ENCODE results near the gene MS4A6E.
"Not testable (repeated sequence)": the region's sequence is repeated elsewhere in the genome, so short reads cannot be mapped to it uniquely, and the experiment has no call there.

MS4A6E gene

GRCh38 chr11:60349990-60350389 lies 22.9 kb downstream of the MS4A6E start:
- no peak overlapping the region for H3K4me3 ChIP-seq (ENCODE audit: low read depth, low read length)
- peak; percentile 36 for DNase-seq (ENCODE audit: low read depth)
- TF ChIP-seq, protein P1, sequence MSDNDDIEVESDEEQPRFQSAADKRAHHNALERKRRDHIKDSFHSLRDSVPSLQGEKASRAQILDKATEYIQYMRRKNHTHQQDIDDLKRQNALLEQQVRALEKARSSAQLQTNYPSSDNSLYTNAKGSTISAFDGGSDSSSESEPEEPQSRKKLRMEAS (IDR thresholded peaks at IDR 0.05; ENCODE audit: low read depth, low read length) = no peak
- no peak for TF ChIP-seq MYC (IDR thresholded peaks at IDR 0.05; ENCODE audit: low read depth, low read length)
- no peak for TF ChIP-seq POLR2A (IDR thresholded peaks at IDR 0.05; ENCODE audit: extremely low read depth, insufficient read length)
- TF ChIP-seq, protein P2, sequence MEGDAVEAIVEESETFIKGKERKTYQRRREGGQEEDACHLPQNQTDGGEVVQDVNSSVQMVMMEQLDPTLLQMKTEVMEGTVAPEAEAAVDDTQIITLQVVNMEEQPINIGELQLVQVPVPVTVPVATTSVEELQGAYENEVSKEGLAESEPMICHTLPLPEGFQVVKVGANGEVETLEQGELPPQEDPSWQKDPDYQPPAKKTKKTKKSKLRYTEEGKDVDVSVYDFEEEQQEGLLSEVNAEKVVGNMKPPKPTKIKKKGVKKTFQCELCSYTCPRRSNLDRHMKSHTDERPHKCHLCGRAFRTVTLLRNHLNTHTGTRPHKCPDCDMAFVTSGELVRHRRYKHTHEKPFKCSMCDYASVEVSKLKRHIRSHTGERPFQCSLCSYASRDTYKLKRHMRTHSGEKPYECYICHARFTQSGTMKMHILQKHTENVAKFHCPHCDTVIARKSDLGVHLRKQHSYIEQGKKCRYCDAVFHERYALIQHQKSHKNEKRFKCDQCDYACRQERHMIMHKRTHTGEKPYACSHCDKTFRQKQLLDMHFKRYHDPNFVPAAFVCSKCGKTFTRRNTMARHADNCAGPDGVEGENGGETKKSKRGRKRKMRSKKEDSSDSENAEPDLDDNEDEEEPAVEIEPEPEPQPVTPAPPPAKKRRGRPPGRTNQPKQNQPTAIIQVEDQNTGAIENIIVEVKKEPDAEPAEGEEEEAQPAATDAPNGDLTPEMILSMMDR (IDR thresholded peaks at IDR 0.05; ENCODE audit: low read depth, low read length) = no peak

- TF ChIP-seq, protein P1 (IDR thresholded peaks at IDR 0.05; ENCODE audit: low read depth, low read length) = no peak
- TF ChIP-seq POLR2A (IDR thresholded peaks at IDR 0.05; ENCODE audit: extremely low read depth, insufficient read length) (no peak), MYC (IDR thresholded peaks at IDR 0.05; ENCODE audit: low read depth, low read length) (no peak)
- TF ChIP-seq, protein P2 (IDR thresholded peaks at IDR 0.05; ENCODE audit: low read depth, low read length) = no peak
- DNase-seq (ENCODE audit: low read depth) = no peak
- H3K4me3 ChIP-seq (ENCODE audit: low read depth, low read length) = no peak overlapping the region
These were observed 30.7 kb downstream of the MS4A6E start for GRCh38 chr11:60357771-60358170.

- H3K4me3 ChIP-seq (ENCODE audit: low read depth, low read length) = no peak overlapping the region
- DNase-seq (ENCODE audit: low read depth) = no peak
- TF ChIP-seq, protein P2 (IDR thresholded peaks at IDR 0.05; ENCODE audit: low read depth, low read length) = no peak
- TF ChIP-seq POLR2A (IDR thresholded peaks at IDR 0.05; ENCODE audit: extremely low read depth, insufficient read length) = no peak
These were observed 33.6 kb downstream of the MS4A6E start for GRCh38 chr11:60360621-60361020.

DNA sequence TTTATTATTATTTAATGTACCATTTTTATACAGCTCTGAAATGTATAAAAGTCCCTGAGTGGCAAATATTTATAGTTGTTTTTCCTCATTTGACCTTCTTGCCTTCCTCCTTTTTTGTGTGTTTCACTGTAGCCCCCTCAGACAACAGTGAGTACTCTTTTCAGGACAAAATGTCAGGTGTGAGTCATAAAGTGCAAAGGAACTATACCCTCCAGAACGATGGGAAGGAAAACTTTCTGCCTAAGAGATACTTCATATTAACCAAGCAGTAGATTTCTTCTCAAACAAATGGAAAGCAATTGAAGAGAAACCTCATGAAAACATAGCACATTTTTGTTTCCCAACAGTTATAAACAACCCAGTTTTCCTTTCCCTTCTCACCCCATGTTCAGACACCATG lies 35.2 kb downstream of the MS4A6E start:
- DNase-seq (ENCODE audit: low read depth) = no peak
- no peak overlapping the region for H3K4me3 ChIP-seq (ENCODE audit: low read depth, low read length)
- no peak for TF ChIP-seq MYC (IDR thresholded peaks at IDR 0.05; ENCODE audit: low read depth, low read length)
- no peak for TF ChIP-seq POLR2A (IDR thresholded peaks at IDR 0.05; ENCODE audit: extremely low read depth, insufficient read length)
- TF ChIP-seq, protein P2 (IDR thresholded peaks at IDR 0.05; ENCODE audit: low read depth, low read length) = no peak
- TF ChIP-seq, protein P1 (IDR thresholded peaks at IDR 0.05; ENCODE audit: low read depth, low read length) = no peak

DNA sequence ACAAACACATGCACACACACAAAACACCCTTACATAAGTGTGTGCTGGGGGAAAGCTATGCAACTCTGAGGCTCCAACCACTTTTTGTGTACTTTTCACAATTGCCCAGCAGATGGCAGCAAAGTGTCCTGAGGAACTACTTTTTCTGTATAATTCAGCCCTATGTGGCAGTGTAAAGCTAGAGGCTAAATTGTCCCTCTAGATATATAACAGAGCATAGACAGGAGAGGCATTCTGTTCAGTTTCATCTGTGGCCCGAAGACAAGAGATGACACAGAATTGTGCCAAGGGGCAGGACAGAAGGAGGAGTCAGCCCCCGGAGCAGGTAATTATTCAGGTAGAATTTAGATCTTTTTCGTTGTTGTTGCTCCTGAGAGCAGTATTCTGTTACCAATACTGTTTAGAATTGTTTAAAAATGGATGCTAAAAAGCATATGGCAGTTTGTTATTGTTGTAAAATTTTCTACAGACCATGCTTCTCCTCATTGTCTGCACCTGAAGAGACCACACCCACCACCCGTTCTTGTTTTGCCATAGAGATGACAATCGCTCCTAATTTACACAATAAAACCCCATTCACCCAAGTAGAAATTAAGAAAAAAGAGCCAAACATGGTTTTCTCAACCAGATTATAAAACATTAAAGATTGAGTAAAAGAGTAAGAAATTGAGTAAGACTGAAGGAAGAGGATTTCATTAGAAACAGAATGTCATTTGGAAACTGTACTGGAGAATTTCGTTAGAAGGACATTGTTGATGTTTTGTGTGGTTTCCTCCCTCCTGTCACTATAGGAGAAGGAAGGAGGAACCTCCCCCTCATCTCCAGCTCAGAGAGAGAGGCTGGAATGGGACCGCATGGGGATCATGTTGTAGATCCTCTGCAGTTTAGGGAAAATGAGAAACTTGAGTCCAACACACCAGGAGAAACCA lies 36.8 kb downstream of the MS4A6E start:
- H3K4me3 ChIP-seq (ENCODE audit: low read depth, low read length) = peak overlapping the region; percentile 27
- DNase-seq (ENCODE audit: low read depth) = peak; percentile 86
- TF ChIP-seq POLR2A (IDR thresholded peaks at IDR 0.05; ENCODE audit: extremely low read depth, insufficient read length) = no peak
- peak; percentile 42; the same call in 1 of the 2 replicates for TF ChIP-seq MYC (IDR thresholded peaks at IDR 0.05; ENCODE audit: low read depth, low read length)
- TF ChIP-seq, protein P1 (IDR thresholded peaks at IDR 0.05; ENCODE audit: low read depth, low read length) = peak; percentile 52
- TF ChIP-seq, protein P2 (IDR thresholded peaks at IDR 0.05; ENCODE audit: low read depth, low read length) = peak; percentile 64

DNA sequence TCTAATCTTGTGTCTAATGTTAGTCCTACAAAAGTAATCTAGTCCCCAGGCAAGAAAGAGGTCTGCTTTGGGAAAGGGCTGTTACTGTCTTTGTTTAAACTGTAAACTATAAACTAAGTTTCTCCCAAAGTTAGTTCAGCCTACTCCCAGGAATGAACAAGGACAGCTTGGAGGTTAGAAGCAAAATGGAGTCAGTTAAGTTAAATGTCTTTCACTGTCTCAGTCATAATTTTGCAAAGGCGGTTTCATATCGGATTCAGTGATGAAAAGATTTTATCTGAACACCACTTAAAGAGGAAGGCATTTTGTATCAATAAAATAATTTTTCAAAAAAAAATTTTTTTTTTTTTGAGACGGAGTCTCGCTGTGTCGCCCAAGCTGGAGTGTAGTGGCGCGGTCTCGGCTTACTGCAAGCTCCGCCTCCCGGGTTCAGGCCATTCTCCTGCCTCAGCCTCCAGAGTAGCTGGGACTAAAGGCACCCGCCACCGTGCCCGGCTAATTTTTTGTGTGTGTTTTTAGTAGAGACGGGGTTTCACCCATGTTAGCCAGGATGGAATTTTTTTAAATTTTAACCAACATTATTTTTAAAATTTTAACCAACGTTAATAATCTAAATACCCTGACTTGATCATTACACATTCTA lies 39.3 kb downstream of the MS4A6E start:
- DNase-seq (ENCODE audit: low read depth); H3K4me3 ChIP-seq (ENCODE audit: low read depth, low read length): not testable (repeated sequence)

Data from NB4 (cell line).